HepG2 (cell line): ENCODE measurements around the gene PRKN. TPM values are rescaled to one million over a fixed set of nuclear protein-coding genes. Genes with fewer than 3 reads are reported as not detected.
A peak's percentile ranks its signal among the peaks of the same experiment; 100 is the strongest.

Source experiments
- ATF7 ChIP-seq, 2 experiments: fragments of 450-650 bp in 1 of 2; sonication (generic) in 1 of 2; formaldehyde crosslinking in 1 of 2; IDR thresholded peaks; 2 replicates each; pipeline versions ENCODE4 v1.4.0 to v1.6.1; 2016 to 2020; ENCODE audit warnings: antibody characterized with exemption in 1 of 2, mild to moderate bottlenecking in 1 of 2, missing genetic modification reagents in 1 of 2
- ESRRA ChIP-seq: sonication (generic); formaldehyde crosslinking; IDR thresholded peaks from 2 replicates; pipeline ENCODE4 v1.5.1; 2020; ENCODE audit warnings: mild to moderate bottlenecking, low read depth, missing genetic modification reagents
- GZF1 ChIP-seq: sonication (generic); formaldehyde crosslinking; IDR thresholded peaks from 2 replicates; pipeline ENCODE4 v1.5.1; 2020; ENCODE audit warnings: mild to moderate bottlenecking, missing genetic modification reagents
- HNRNPK ChIP-seq: fragments of 200-400 bp; formaldehyde crosslinking; IDR thresholded peaks from 2 replicates; pipeline ENCODE4 v1.6.1; 2018; ENCODE audit warnings: low read length, low read depth, moderate library complexity, mild to moderate bottlenecking; ENCODE audit not compliant: poor library complexity, severe bottlenecking
- NFE2L1 ChIP-seq: sonication (generic); formaldehyde crosslinking; IDR thresholded peaks from 2 replicates; pipeline ENCODE4 v1.4.0; 2020; ENCODE audit warnings: missing genetic modification reagents, mild to moderate bottlenecking, borderline replicate concordance
- NFYC ChIP-seq: IDR thresholded peaks from 2 replicates; pipeline ENCODE4 v1.6.1; 2016; ENCODE audit warnings: missing genetic modification reagents, missing compliant biosample characterization
- PHF20 ChIP-seq: sonication (generic); formaldehyde crosslinking; IDR thresholded peaks from 2 replicates; pipeline ENCODE4 v1.5.0; 2020; ENCODE audit warnings: mild to moderate bottlenecking, missing genetic modification reagents
- PLRG1 ChIP-seq: fragments of 450-650 bp; conservative IDR thresholded peaks from 2 replicates; pipeline ENCODE4 v1.6.1; 2016
- POLR2G ChIP-seq: fragments of 200-400 bp; formaldehyde crosslinking; IDR thresholded peaks from 2 replicates; pipeline ENCODE4 v1.6.1; 2018; ENCODE audit warnings: mild to moderate bottlenecking, low read depth, low read length, moderate library complexity
- RFXANK ChIP-seq: IDR thresholded peaks from 2 replicates; pipeline ENCODE4 v1.6.1; 2016
- SIX1 ChIP-seq: sonication (generic); formaldehyde crosslinking; IDR thresholded peaks from 2 replicates; pipeline ENCODE4 v1.4.0; 2020; ENCODE audit warnings: missing genetic modification reagents, borderline replicate concordance
- SOX6 ChIP-seq, 2 experiments: fragments of 450-650 bp in 1 of 2; sonication (generic) in 1 of 2; formaldehyde crosslinking in 1 of 2; IDR thresholded peaks; 2 replicates each; pipeline versions ENCODE4 v1.4.0 to v1.6.1; 2017 to 2020; ENCODE audit warnings: antibody characterized with exemption in 1 of 2, mild to moderate bottlenecking in 1 of 2, missing genetic modification reagents in 1 of 2
- U2AF1 ChIP-seq: fragments of 200-400 bp; formaldehyde crosslinking; optimal IDR thresholded peaks from 2 replicates; pipeline ENCODE3; 2017; ENCODE audit warnings: mild to moderate bottlenecking, low read depth, low read length
- ZNF10 ChIP-seq: sonication (generic); formaldehyde crosslinking; IDR thresholded peaks from 2 replicates; pipeline ENCODE4 v1.4.0; 2020; ENCODE audit warnings: mild to moderate bottlenecking, low read depth, missing genetic modification reagents, borderline replicate concordance
- ZNF24 ChIP-seq: fragments of 450-650 bp; IDR thresholded peaks from 2 replicates; pipeline ENCODE4 v1.6.1; 2017; ENCODE audit warnings: antibody characterized with exemption, mild to moderate bottlenecking
- ZNF337 ChIP-seq: sonication (generic); formaldehyde crosslinking; IDR thresholded peaks from 2 replicates; pipeline ENCODE4 v1.5.1; 2020; ENCODE audit warnings: missing genetic modification reagents, low read depth, mild to moderate bottlenecking, borderline replicate concordance
- ZNF441 ChIP-seq: sonication (generic); formaldehyde crosslinking; IDR thresholded peaks from 2 replicates; pipeline ENCODE4 v1.7.0; 2021; ENCODE audit warnings: missing genetic modification reagents, borderline replicate concordance
- polyA plus RNA-seq, 8 experiments: library from polyadenylated mRNA; depleted of rRNA in 3 of 8; stranded (reverse) in 7 of 8; unstranded in 1 of 8; fragments of >200 nt; fragmentation: Illumina TruSeq in 4 of 8; extraction: Trizol in 4 of 8; gene quantifications; 2 replicates each; pipeline versions ENCODE4 v1.2.1 to v1.2.3, GENCODE V29; 2011 to 2016; ENCODE audit warnings: low read depth in 4 of 8, missing spikeins in 1 of 8, mixed read lengths in 1 of 8; ENCODE audit not compliant: insufficient read depth in 1 of 8
- total RNA-seq, 5 experiments: library from RNA; depleted of rRNA; stranded (reverse); fragments of >200 nt; fragmentation: Illumina TruSeq; extraction: Trizol; gene quantifications; 2 replicates each; pipeline ENCODE4 v1.2.3, GENCODE V29; 2016; ENCODE audit warnings: low read depth in 1 of 5
- TF ChIP-seq, protein P1 (sequence below): sonication (generic); formaldehyde crosslinking; IDR thresholded peaks from 2 replicates; pipeline ENCODE4 v1.5.1; 2020; ENCODE audit warnings: mild to moderate bottlenecking, moderate library complexity, missing genetic modification reagents
- TF ChIP-seq, protein P2 (sequence below): sonication (generic); formaldehyde crosslinking; IDR thresholded peaks from 2 replicates; pipeline ENCODE4 v1.5.0; 2020; ENCODE audit warnings: missing genetic modification reagents, mild to moderate bottlenecking, borderline replicate concordance
- TF ChIP-seq, protein P3 (sequence below): sonication (generic); formaldehyde crosslinking; IDR thresholded peaks from 2 replicates; pipeline ENCODE4 v1.4.0; 2020; ENCODE audit warnings: low read depth, missing genetic modification reagents
- TF ChIP-seq, protein P4 (sequence below): sonication (generic); formaldehyde crosslinking; IDR thresholded peaks from 2 replicates; pipeline ENCODE4 v1.8.0; 2022; ENCODE audit warnings: mild to moderate bottlenecking, missing genetic modification reagents

Gene PRKN
- total and polyA plus RNA-seq, 2 of the 13 experiments (the other 11 are each of a cell fraction or from before 2014, with no cell fraction given): 0.31 to 0.44 TPM

DNA sequence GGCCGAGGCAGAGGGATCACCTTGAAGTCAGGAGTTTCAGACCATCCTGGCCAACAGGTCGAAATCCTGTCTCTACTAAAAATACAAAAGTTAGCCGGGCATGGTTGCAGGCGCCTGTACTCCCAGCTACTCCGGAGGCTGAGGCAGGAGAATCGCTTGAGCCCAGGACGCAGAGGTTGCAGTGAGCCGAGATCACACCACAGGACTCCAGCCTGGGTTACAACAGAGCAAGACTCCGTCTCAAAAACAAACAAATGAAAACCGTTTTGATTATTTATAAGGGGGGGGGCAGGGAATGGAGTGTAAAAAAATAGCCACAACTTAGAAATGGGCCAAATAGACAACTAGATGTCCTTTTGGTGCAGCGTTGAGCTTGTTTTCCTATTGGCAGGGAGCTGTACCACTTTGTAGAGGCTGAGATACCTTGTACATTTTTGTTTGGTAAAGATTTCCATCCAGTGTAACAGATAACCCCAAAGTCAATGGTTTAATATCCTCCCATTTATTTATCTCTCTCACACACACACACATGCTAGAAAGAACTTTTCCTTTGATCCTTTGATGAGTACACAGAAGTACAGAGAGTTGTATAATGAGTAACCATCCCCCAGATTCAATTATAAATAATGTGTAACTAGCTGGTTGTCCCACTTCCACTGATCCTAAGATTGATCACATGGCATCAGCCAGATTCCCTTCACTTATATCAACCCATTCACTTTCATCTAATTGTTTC is 477.5 kb downstream of the PRKN start (continued):
- TF ChIP-seq ZNF24: no peak
- no peak for TF ChIP-seq PLRG1
- no peak for TF ChIP-seq ZNF337 (CRISPR knock-in tag)
- no peak for TF ChIP-seq GZF1
- TF ChIP-seq, protein P1, sequence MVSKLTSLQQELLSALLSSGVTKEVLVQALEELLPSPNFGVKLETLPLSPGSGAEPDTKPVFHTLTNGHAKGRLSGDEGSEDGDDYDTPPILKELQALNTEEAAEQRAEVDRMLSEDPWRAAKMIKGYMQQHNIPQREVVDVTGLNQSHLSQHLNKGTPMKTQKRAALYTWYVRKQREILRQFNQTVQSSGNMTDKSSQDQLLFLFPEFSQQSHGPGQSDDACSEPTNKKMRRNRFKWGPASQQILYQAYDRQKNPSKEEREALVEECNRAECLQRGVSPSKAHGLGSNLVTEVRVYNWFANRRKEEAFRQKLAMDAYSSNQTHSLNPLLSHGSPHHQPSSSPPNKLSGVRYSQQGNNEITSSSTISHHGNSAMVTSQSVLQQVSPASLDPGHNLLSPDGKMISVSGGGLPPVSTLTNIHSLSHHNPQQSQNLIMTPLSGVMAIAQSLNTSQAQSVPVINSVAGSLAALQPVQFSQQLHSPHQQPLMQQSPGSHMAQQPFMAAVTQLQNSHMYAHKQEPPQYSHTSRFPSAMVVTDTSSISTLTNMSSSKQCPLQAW (CRISPR knock-in tag): 0 out of 2 replicates have a peak, but pooled peaks have one; percentile 23
- TF ChIP-seq NFYC (CRISPR knock-in tag): no peak
- no peak for TF ChIP-seq HNRNPK
- TF ChIP-seq, protein P2, sequence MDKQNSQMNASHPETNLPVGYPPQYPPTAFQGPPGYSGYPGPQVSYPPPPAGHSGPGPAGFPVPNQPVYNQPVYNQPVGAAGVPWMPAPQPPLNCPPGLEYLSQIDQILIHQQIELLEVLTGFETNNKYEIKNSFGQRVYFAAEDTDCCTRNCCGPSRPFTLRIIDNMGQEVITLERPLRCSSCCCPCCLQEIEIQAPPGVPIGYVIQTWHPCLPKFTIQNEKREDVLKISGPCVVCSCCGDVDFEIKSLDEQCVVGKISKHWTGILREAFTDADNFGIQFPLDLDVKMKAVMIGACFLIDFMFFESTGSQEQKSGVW (CRISPR knock-in tag): no peak
- TF ChIP-seq POLR2G: no peak
- no peak for TF ChIP-seq PHF20 (CRISPR knock-in tag)
- TF ChIP-seq ZNF441 (CRISPR knock-in tag): no peak
- TF ChIP-seq ESRRA (CRISPR knock-in tag): no peak
- TF ChIP-seq SOX6 (IDR thresholded peaks at IDR 0.05): no peak
- TF ChIP-seq SOX6 (CRISPR knock-in tag; IDR thresholded peaks at IDR 0.05): peak; percentile 53; the same call in 1 of the 2 replicates
- no peak for TF ChIP-seq NFE2L1 (CRISPR knock-in tag)
- TF ChIP-seq U2AF1: no peak
- no peak for TF ChIP-seq RFXANK (CRISPR knock-in tag)
- no peak for TF ChIP-seq ZNF10 (CRISPR knock-in tag)
- peak; percentile 20; the same call in 1 of the 2 replicates for TF ChIP-seq SIX1 (CRISPR knock-in tag)
- no peak for TF ChIP-seq ATF7 (IDR thresholded peaks at IDR 0.05)
- no peak for TF ChIP-seq ATF7 (CRISPR knock-in tag; IDR thresholded peaks at IDR 0.05)
- TF ChIP-seq, protein P3, sequence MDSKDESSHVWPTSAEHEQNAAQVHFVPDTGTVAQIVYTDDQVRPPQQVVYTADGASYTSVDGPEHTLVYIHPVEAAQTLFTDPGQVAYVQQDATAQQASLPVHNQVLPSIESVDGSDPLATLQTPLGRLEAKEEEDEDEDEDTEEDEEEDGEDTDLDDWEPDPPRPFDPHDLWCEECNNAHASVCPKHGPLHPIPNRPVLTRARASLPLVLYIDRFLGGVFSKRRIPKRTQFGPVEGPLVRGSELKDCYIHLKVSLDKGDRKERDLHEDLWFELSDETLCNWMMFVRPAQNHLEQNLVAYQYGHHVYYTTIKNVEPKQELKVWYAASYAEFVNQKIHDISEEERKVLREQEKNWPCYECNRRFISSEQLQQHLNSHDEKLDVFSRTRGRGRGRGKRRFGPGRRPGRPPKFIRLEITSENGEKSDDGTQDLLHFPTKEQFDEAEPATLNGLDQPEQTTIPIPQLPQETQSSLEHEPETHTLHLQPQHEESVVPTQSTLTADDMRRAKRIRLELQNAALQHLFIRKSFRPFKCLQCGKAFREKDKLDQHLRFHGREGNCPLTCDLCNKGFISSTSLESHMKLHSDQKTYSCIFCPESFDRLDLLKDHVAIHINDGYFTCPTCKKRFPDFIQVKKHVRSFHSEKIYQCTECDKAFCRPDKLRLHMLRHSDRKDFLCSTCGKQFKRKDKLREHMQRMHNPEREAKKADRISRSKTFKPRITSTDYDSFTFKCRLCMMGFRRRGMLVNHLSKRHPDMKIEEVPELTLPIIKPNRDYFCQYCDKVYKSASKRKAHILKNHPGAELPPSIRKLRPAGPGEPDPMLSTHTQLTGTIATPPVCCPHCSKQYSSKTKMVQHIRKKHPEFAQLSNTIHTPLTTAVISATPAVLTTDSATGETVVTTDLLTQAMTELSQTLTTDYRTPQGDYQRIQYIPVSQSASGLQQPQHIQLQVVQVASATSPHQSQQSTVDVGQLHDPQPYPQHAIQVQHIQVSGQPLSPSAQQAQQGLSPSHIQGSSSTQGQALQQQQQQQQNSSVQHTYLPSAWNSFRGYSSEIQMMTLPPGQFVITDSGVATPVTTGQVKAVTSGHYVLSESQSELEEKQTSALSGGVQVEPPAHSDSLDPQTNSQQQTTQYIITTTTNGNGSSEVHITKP: no peak
- TF ChIP-seq, protein P4, sequence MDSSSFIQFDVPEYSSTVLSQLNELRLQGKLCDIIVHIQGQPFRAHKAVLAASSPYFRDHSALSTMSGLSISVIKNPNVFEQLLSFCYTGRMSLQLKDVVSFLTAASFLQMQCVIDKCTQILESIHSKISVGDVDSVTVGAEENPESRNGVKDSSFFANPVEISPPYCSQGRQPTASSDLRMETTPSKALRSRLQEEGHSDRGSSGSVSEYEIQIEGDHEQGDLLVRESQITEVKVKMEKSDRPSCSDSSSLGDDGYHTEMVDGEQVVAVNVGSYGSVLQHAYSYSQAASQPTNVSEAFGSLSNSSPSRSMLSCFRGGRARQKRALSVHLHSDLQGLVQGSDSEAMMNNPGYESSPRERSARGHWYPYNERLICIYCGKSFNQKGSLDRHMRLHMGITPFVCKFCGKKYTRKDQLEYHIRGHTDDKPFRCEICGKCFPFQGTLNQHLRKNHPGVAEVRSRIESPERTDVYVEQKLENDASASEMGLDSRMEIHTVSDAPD (CRISPR knock-in tag): no peak
